GM20000 (cell line): ENCODE data around the gene SFRP2.

Experiments used
- DNase-seq: peaks from one replicate; pipeline ENCODE4 v3.0.0; 2012; ENCODE audit warnings: low spot score
- TF ChIP-seq, protein P1 (sequence below): IDR thresholded peaks from 2 replicates; pipeline ENCODE4 v1.5.1; 2012; ENCODE audit warnings: mild to moderate bottlenecking, control low read depth; ENCODE audit errors: extremely low read depth, missing control alignments

The SFRP2 gene

GRCh38 chr4:153809916-153810810 is 21.3 kb upstream of the SFRP2 start:
- TF ChIP-seq, protein P1, sequence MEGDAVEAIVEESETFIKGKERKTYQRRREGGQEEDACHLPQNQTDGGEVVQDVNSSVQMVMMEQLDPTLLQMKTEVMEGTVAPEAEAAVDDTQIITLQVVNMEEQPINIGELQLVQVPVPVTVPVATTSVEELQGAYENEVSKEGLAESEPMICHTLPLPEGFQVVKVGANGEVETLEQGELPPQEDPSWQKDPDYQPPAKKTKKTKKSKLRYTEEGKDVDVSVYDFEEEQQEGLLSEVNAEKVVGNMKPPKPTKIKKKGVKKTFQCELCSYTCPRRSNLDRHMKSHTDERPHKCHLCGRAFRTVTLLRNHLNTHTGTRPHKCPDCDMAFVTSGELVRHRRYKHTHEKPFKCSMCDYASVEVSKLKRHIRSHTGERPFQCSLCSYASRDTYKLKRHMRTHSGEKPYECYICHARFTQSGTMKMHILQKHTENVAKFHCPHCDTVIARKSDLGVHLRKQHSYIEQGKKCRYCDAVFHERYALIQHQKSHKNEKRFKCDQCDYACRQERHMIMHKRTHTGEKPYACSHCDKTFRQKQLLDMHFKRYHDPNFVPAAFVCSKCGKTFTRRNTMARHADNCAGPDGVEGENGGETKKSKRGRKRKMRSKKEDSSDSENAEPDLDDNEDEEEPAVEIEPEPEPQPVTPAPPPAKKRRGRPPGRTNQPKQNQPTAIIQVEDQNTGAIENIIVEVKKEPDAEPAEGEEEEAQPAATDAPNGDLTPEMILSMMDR = no peak
- no peak for DNase-seq

- no peak for DNase-seq
- TF ChIP-seq, protein P1 = no peak
These were observed 20.4 kb upstream of the SFRP2 start for GRCh38 chr4:153809307-153809706.

DNA sequence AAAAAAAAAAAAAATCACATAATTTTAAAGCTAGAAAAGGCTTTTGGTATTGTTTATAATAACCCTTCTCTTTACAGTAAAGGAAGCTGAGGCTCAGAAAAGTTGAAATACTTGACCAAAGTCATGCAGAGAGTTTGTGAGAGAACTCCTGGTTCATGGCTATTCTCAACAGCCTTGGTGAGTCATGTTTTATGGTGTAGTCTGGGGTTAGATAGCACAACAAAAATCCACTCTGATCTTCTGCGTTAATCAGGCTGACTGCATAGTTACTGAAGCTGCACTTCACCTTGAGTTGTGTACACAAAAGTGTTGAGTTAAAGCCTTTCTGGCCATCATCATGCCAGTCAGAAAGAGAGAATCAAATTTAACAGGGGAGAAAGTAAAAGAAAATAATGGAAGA is 19.3 kb upstream of the SFRP2 start:
- no peak for DNase-seq
- TF ChIP-seq, protein P1 = no peak

DNA sequence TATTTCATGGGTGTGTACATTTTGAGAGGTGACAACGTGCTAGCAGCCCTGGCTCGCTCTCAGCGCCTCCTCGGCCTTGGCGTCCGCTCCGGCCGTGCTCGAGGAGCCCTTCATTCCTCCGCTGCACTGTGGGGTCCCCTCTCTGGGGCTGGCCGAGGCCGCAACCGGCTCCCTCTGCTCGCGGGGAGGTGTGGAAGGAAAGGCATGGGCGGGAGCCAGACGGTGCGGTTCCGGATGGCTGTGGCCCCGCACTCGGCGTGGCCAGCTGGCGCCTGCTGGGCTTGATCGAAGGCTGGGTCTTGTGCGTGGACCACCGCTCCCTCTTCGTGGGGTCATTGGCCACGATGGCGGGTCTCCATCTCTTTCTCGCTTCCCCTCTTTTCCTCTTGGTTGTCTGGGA is 17.2 kb upstream of the SFRP2 start:
- no peak for DNase-seq
- TF ChIP-seq, protein P1 = no peak

DNA sequence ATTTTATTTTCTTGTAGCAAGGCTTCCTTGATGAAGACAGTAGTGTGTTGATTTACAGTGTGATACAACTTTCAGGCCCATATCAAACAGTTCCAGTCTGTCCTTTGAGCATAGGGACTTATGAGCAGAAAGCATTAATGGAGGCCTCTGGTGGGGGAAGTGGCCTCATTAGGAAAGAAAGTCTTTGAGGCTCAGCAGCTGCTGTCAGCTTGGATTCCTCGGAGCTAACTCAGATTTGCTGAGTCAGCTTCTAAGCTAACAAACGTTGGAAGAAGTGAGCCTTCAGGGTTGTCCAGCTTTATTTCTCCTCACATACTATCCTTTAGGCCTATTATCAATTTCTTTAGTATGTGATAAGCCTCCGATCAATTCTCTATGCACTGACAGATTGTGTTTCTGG is 15.8 kb upstream of the SFRP2 start:
- TF ChIP-seq, protein P1 = no peak
- DNase-seq = no peak

GRCh38 chr4:153799694-153800074 is 10.8 kb upstream of the SFRP2 start:
- no peak for DNase-seq
- TF ChIP-seq, protein P1 = no peak

DNA sequence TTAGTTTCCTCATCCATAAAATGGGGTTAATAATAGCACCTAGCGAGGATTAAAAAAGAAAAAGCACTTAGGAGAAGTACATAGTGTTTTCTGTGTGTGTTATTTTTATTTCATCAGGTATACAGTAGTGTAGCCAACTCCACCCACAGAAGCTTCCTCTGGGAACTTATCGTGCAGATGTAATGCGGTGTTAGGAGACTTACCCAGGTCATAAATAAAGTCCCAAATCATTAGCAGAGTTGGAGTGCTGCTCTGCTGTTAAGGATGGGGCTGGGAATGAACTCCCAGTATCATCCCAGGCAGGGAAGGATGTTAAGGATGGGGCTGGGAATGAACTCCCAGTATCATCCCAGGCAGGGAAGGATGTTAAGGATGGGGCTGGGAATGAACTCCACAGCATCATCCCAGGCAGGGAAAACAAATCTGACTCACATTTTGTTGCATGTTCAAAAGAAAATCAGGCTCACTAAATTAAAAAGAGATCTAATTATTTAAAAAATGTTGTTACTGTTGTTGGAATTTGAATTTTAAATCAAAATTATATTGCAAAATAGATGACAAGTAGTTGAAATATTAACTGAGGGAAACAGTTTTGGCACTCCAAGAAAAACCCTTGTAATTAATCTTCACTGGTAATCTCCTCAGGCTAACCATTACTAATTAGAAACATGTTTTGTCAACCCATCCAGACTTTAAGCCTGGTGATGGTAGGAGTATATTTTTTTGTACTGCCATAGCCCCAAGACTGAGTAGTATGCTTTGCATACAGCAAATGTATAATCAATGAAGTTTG is 10.2 kb upstream of the SFRP2 start:
- DNase-seq = no peak
- TF ChIP-seq, protein P1 = no peak
